Stimulated activated CD4-positive, alpha-beta T cell treated with anti-CD3 and anti-CD28 coated beads, Interleukin-1b, Interleukin-23, amount 100 ng/mL, for 4 hours (primary cell): ENCODE measurements around the gene ERP44.
"Not testable (repeated sequence)": the region's sequence is repeated elsewhere in the genome, so short reads cannot be mapped to it uniquely, and the experiment has no call there.

Source experiments
- DNase-seq, 2 donors: peaks; one replicate each; pipeline ENCODE4 v3.0.0-alpha.2; 2020; ENCODE audit warnings: low read depth in 2 of 2

The ERP44 gene

DNA sequence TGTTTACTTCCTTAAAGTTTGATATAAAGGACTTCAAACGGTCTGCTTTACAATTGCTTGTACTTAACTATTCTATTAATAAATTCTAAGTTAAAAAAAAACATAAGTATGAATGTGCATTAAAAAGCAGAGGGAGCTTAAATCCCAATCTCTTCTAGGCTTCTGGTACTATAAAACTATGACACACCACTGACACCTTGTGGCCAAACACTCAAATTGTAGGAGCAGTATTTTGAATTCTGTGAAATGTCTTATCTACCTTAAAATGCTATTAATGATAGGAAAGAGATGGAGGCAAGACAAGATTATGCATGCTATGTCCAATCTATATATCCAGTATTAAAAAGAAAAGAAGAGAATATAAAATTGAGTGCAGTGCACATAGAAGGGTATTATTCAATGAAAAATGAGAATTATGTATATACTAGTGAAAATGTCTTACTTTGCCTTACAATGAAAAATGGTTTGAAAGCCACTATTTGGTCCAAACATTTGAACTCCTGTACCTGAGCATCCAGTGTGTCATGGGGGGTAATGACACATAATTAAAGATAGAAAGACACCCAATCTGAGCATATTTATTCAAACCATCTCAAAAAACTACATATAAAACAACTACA lies 87.6 kb downstream of the ERP44 start:
- peak in 1 of 2 donors; percentile 32 for DNase-seq

- no peak for DNase-seq
These were observed 99.0 kb downstream of the ERP44 start for GRCh38 chr9:99999797-100000196.

DNA sequence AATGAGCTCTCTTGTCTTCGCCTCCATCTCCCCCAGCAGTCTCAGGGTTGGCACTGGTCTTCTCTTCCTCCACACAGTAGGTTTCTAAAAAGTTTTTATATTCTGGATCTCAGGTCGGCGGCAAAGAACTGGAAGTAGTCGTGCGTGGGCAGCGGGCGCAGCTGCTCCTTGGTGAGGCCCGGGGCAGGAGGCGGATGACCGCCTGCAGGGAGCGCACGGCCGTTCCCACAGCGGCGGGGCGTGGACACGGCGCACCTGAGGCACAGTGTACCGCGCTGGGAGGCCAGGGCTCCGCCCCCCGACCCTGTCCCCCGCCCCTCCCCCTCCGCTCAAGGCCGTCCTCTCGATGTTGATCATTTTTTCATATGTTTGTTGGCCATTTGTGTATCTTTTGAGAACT lies 99.9 kb downstream of the ERP44 start:
- DNase-seq: no peak

DNA sequence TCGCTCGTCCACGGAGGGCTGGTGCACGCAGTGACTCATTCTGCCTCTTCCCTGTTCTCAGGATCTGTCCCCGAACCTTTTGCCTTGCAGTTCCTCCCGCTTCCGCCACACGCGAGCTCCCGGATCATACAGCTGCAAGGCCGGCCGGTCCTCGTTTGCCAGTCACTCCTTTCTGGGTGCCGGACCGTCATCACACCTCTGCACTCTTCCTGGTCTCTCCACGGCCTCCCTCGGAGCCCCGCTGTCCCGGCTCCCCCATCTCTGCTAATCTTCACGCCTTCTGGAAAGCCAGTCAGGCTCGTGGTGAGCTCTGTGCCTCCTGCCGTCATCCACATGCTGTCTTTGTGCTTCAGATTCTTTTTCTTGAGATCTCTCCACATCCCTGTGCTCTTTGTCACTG lies 100.5 kb downstream of the ERP44 start:
- no peak for DNase-seq

GRCh38 chr9:99990508-99990907 lies 108.3 kb downstream of the ERP44 start:
- DNase-seq: not testable (repeated sequence)

DNA sequence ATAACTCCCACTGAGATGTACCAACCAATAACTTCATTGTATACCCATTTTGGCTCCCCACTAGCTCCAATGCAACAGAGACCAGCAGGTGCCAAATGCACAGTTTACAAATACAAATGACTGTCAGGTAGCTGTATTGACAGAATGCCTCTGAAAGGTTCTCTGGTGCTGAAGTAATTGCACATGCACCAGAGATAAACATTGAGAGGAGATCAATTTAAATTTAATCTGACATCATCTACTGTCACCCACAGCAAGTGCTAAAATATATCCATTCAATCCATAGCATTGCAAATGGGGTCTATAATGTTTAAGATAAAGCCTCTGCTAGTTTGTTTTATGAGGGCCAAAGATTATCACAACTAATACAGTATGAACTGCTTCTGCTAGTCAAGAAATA lies 112.2 kb downstream of the ERP44 start:
- DNase-seq: no peak

DNA sequence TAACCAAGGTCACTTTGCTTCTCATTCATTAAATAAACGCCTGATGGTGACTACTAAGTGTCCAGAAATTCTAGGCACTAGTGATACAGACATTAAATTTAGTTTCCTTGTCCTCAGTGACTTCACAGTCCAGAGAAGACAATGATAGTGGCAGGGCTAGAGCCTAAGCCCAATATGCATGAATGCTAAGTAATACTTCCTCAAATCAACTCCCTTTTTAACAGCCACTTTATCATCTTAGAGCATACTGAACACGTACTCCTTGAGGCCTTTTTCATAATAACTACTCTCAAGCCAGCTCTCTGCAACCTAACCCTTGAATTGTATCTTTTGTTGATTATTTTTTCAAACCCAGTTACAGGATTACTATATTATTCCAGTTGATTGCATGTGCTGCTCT lies 118.2 kb downstream of the ERP44 start:
- DNase-seq: no peak

DNA sequence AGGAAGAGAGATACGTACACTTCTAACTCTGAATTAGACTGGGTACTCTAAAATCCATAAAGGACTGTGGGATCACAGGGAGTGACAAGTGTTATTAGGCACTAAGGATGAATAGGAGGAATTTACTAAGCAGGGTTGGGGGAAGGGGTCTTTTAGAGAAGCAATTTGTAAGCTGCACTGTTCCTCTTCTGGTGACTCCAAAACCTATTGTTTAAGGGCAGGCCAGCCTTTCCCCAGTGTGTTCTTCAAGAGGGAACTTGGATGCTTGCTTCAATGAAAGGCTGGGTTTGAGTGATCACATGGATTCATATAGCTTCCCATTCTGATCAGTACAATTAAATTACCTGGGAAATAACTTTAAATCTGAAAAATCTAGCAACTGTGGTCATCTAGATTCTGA lies 120.6 kb downstream of the ERP44 start:
- no peak for DNase-seq

DNA sequence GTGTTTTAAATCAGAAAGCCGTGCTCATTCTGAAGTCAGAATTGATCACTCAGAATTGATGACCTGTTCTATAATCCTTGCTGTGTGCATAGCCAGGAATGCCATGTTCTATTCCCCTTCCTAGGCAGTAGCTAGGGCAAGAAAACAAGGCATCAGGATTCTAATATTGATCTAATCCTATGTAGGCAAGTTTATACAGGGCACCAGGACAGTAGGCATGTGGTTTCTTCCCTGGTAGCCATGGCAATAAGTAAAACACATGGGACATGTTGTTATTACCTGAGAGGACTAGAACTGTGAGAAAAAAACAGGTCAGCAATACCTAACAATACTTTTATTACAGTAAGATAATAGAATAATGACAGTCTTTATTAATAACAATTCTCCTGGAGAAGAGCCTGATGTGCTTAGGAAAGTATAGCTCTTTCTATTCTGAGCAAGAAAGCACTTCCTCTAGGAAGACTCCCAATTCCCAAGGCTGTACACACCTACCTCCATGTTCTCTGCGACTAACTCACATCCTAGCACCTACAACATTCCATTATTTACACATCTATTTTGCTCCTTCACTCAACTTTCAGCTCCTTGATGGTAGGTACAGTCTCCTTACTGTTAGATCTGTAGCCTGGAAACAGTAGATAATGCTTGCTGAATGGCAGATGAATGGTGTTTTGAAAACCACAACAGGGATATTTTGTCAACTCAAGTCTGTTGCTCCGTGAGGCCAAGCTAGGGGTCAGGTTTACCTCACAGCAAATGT lies 121.6 kb downstream of the ERP44 start:
- DNase-seq: no peak

DNA sequence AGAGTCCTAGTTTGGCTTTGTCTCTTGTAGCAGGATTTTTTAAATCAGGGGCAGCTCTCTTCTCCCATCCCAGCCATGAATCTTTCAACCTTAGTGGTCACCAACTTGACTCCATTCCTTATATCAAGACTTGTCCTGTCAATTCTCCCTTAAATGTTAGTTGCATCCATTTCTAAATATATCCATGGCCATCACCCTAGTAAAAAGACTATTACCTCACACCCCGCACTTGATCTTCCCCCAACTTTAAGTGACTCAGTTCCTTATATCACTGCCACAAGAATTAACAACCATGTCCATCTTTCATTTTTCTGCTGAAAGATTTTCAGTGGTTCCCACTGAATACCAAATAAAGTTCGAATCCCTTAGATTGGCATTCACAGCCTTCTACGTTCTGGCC lies 125.3 kb downstream of the ERP44 start:
- DNase-seq: no peak

DNA sequence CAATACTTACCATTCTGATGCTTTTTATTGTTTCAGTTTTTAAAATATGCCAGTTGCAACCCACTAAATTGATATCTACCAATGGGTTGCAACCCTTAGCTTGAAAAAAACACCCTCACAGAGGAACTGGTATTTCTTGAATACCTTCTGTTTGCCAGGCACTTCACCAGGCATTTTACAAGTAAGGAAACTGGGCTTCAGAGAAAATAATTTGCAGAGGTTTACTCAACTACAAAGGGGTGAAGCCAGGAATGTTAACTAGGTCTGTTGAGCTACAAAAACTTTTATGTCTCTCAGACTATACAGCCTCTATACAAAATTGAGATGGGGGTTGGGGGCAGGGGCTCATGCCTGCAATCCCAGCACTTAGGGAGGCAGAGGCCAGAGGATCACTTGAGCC lies 127.4 kb downstream of the ERP44 start:
- DNase-seq: no peak

DNA sequence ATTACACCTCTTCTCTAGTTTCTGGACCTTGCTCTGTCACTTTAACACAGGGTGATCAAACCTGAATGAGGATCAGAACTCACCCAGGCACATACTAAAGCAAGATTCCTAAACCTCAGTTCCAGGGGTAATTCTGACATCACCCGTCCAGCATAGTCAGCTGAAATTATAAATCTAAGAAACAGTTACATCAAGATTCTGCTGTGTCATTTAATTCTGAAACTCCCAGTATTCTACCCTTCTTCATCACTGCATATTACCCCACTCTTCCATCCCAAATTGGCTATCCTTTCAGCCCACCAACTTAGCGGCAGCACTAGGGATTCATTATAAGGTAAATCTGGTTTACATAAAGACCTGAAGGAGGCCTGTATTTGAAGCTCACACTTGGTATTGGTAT lies 128.3 kb downstream of the ERP44 start:
- DNase-seq: no peak

DNA sequence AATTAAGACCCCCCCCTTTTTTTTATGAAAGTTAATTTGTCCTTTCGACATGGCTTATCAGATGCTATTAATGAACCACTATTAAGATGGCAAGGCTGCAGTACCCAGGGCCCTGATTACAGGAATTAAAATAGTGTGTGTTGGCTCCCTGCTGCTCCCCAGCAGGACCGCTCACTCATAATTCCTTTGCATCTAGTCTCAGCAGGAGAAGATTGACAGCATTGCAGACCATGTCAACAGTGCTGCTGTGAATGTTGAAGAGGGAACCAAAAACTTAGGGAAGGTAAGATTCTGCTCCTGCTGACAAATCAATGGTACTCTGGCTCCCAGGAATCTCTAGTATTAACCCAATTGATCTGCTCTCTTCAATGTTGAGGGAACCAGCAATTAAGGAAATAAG lies 131.3 kb downstream of the ERP44 start:
- no peak for DNase-seq

- DNase-seq: no peak
These were observed 132.1 kb downstream of the ERP44 start for GRCh38 chr9:99966716-99967115.

GRCh38 chr9:99966001-99966400 lies 132.8 kb downstream of the ERP44 start:
- no peak for DNase-seq

DNA sequence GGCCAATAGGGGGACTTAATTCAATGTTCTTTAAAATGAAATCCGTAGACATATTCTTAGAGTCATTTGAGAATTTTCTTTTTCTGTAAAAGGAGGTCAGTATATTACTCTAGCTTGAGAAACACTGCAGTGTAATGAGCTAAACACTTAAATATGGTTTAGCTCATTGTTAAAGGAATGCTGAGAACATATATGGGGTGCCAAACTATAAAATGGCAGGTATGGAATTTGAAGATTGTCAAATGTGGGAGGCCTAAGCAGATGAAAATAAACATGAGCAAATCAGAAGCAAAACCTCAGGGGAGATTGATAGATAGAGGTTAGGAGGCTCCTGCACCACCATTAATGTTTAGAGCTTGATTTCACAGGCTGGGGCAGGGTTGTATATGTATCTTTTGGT lies 134.5 kb downstream of the ERP44 start:
- no peak for DNase-seq

DNA sequence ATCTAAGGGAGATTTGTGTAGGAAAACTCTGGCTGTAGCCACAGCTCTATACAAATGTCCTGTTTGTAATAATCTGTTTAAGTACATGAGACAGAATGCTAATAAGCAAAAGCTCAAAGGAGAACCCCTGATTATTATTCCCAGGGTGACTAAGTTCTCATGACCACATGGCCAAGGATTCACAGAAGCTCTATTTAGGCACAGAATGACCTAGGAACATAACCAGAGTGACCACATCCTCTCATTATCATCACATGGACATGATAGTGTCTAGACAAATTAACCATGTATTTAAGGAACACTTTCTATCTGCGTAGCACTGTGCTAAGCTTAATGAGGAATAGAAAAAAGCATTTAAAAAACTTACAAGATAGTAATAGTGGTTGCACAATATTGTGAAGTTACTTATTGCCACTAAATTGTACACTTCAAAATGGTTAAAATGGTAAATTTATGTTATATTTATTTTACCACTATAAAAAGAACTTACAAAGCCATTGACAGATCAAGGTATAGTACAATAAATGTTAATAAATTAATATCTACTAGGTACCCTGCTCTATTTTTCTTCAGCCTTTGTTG lies 136.0 kb downstream of the ERP44 start:
- no peak for DNase-seq

DNA sequence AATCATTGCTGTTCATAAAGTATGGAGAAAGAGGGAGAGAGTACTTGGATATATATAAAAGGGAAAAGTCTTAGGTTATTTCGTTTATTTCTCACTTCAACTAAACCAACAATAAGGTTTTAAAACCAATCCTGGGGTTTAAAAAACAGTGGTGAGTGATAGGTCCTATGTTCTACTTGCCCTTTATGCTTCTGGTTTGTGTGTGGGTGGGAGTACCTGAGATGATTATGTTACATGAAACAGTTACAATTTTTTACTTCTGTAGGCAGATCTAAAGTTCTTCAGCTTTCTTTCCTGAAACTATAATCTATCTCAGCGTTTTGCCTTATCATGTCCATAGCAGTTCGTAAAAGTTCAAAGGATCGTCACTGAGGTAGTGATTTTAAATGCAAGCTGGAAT lies 143.2 kb downstream of the ERP44 start:
- no peak for DNase-seq

DNA sequence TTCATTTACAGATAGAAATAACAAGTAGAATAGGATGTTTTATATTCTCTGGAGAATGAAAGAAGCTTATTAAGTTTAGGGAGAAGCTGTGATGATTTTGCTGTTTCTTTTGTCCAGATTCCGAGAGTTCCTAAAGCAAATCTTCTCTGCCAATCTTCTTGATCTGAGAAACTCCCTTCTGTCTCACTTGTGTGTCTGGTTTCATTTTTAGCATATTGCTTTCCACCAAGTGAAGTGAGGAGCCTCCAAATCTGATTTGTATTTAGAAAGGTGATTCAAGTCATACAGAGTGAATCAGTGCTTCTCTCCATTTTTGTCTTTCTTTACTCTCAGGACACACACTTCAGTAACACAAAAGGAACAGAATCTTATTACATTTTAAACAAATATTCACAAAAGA lies 144.0 kb downstream of the ERP44 start:
- no peak for DNase-seq

DNA sequence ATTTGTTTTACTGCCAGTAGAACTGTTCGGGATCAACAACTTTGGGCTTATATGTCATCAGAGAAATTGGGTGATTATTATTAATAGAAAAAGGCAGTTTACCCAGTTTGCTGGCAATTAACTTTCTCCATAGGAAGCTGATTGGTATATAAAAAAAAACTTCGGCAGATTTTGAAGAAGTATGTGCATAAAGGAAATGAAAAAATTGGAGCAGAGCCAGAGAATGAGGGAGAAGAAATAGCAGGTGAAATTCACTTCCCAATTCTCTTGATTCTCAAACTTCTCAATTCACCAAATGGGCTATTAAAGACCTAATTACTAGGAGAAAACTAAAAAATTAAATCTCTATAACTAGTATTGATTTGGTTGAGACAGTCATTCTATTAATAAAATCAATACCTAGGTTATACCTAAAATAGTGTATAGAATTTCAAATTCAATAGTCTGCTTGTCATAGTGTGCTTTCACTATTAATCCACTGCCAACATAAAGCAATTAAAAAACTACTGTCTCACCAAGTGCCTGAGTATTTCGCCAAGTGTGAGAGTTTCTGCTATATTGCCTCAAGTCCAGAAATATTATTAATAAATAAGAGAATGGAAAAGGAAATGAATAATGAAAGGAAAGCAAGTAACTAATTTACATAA lies 144.8 kb downstream of the ERP44 start:
- no peak for DNase-seq

GRCh38 chr9:99948896-99949295 lies 149.9 kb downstream of the ERP44 start:
- no peak for DNase-seq

DNA sequence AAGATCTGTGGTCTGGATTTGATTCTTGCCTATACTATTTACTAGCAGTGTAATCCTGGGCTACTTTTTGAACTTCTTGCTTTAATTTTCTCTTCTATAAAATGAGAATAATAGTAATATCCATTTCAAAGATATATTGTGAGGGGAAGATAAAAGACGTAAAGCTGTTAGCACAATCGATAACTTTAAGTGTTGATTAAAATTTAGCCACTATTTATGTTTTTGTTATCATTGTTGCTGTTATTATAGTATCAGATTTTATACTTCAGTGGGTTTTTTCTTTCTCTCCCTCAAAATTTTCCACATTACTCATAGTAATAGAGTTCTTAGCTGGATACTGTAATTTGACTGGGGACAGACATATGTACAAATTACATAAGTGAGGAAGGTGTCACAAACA lies 150.3 kb downstream of the ERP44 start:
- DNase-seq: no peak

DNA sequence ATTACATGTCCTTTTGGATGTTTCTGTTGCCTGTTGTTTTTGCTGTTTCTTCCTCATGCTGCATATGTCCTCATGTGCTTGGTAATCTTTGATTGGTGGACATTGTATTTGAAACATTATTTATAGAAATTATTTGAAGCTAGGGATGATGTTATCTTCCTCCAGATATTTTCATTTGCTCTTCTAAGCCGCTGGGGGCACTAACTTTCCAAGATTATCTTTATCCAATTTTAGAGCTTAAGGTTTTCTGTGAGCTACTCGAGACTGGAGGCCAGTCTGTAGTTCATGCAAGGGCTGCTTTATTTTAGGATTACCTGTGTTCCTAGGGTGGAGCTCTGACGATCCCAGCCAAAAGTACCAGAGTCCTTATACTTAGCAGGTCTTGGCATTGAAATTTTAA lies 151.4 kb downstream of the ERP44 start:
- no peak for DNase-seq
